HG02798 (cell line): ENCODE results near the gene PXN.
A peak's percentile ranks its signal among the peaks of the same experiment; 100 is the strongest.
"Not testable (repeated sequence)": the region's sequence is repeated elsewhere in the genome, so short reads cannot be mapped to it uniquely, and the experiment has no call there.

Experiments used
- ATAC-seq: cut with Tn5 transposase; IDR thresholded peaks from one replicate; pipeline ENCODE4 v1.9.1; 2021; ENCODE audit warnings: mild to moderate bottlenecking; ENCODE audit not compliant: unreplicated experiment, poor library complexity

PXN gene

GRCh38 chr12:120212301-120212700 is 53.2 kb downstream of the PXN start:
- ATAC-seq = no peak

DNA sequence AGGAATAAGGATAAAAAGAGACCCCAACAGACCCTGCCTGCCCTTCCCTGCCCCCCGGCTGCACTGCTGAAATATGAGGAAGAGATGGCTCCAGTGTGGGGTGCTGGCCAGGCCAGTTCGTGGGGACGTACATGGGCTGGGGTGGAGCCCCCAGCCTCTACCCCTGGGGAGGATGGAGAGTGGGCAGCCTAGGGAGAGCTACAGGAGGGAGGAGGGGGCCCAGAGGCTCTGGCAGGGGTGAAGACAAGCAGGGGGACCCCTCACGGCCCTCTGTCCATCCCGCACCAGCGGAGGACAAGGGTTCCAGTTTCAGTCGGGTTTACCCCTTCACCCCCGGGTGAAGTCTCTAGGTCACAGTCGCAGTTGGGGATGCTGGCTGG is 53.6 kb downstream of the PXN start:
- no peak for ATAC-seq

DNA sequence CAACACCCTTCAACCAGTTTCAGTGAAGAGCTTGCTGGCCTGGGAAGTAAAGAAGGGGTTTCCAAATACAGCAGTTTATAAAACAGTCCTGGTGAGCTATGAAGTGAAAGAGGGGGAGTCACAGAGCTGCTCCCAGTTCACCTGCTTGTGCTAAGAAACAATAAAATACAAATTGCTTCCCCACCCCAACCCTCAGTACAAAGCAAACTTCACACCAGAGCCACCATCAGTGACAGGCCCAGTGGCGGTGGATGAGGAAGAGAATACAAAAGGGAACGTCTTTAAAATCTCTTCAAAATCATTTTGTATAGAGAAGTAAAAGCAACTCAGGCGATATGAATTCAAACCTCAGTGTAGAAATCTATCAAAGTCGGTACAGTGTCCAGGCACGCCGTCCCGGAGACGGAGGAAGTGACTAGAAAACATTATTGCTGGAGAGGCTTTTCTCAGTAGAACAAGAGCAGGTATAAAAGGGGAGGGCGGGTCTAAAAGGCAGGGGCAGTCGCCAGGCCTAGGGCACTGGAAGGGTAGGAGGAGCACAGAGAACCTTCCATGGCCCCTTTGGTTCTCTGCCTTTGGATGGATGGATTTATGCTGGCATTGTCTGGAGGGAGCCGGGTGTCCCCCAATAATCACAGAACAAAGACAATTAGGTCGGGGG is 54.2 kb downstream of the PXN start:
- no peak for ATAC-seq

DNA sequence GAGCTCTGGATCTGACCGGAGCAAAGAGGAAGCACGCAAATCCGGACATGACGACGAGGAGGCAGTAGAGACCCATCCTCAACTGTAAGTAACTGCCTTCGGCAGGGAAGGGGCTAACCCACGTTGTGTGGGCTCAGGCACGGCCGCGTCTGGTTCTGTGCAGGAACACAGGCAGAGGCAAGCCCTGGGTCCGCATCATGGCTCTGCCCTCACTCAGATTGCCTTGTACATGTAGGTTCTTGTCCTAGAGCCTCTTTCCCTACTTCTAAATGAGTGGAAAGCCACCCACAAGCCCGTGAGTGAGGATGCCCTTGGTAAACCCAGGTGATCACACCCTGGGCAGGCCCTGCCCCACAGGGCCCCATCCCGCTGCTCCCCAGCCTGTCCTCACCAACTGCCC is 55.7 kb downstream of the PXN start:
- ATAC-seq = no peak

- no peak for ATAC-seq
Measured at GRCh38 chr12:120207227-120207626, 58.3 kb downstream of the PXN start.

DNA sequence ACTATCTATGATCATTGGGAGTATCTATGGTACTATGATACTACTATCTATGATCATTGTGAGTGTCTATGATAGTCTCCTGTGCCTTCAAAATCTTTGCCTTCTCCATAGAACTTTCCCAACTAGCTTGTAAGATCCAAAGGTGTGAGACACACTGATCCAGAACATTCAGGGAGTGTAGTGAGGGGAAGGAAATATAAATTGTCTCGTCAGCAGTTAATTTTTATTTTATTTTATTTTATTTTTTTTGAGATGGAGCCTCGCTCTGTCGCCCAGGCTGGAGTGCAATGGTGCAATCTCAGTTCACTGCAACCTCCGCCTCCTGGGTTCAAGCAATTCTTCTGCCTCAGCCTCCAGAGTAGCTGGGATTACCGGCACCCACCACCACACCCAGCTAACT is 58.7 kb downstream of the PXN start:
- not testable (repeated sequence) for ATAC-seq

DNA sequence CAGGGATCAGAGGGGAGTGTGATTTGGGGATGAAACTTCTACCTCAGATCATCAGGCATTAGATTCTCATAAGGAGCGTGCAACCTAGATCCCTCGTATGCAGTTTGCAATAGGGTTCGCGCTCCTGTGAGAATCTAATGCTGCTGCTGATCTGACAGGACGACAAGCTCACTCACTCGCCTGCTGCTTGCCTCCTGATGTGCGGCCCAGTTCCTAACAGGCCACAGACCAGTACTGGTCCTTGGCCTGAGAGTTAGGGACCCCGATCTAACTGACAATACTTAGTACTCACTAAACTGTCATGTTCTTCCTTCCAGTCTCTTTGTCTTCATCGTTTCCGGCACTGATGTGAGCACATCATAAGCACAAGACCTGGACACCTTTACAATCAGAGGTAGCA is 59.3 kb downstream of the PXN start:
- no peak for ATAC-seq

GRCh38 chr12:120204171-120204570 is 61.4 kb downstream of the PXN start:
- ATAC-seq = no peak

DNA sequence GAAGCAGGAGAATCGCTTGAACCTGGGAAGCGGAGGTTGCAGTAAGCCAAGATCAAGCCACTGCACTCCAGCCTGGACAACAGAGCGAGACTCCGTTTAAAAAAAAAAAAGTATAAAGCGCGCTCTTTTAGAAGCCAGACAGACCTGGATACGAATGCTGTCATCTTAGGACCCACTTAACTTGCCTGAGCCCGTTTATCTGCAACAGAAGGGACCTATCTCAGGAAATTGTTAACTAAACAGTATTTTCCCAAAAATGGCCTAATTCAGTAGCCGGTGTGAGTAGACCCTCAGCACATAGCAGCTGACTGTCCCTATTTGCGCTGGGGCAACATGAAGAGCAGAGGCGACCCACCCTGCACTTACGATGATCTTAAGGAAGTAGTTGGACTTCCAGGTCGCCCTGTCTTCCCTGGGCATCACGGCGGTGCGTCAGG is 65.1 kb downstream of the PXN start:
- no peak for ATAC-seq

DNA sequence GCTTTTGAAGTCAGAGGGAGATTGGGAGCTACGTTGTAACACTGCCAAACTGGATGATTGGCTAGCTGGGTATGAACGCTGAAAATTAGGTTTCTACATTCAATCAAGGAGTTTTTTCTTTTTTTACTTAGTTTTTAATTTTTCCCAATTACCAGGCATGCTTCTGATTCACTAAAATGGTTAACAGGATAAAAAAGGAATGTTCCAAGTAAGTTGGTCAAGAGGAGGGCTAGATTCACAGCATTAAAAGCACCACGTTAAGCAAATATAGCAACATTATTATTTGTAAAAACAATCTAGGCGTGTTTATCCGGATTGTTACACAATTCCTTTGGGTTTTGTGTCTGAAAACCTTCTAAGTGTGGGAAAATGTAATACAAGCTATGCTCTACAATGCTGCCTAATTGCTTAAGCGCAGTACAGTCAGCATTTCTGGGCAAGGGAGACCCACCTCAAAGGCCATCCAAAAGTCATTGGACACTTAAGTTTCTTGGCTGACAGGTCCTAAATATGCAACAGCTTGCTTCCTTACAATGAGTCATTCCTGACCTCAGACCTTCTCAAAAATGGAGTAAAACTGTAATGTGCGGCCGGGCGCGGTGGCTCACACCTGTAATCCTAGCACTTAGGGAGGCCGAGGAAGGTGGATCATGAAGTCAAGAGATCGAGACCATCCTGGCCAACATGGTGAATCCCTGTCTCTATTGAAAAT is 65.8 kb downstream of the PXN start:
- no peak for ATAC-seq

- no peak for ATAC-seq
Measured at GRCh38 chr12:120199025-120199424, 66.5 kb downstream of the PXN start.

DNA sequence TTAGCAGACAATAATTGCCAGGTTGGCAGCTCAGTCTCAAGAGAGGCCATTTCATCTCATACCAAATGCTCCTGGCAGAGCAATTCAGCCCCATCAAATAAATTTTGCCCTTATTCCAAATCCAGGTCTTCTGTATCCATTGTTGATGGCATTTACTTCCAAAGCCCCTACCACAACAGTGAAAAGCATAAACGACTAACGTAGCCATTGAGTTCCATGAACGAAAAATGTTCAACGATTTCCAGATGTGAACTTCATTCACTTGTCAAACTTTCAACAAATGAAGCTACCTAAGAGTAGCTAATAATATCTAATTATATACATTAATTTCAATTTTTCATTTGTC is 68.0 kb downstream of the PXN start:
- ATAC-seq = no peak

DNA sequence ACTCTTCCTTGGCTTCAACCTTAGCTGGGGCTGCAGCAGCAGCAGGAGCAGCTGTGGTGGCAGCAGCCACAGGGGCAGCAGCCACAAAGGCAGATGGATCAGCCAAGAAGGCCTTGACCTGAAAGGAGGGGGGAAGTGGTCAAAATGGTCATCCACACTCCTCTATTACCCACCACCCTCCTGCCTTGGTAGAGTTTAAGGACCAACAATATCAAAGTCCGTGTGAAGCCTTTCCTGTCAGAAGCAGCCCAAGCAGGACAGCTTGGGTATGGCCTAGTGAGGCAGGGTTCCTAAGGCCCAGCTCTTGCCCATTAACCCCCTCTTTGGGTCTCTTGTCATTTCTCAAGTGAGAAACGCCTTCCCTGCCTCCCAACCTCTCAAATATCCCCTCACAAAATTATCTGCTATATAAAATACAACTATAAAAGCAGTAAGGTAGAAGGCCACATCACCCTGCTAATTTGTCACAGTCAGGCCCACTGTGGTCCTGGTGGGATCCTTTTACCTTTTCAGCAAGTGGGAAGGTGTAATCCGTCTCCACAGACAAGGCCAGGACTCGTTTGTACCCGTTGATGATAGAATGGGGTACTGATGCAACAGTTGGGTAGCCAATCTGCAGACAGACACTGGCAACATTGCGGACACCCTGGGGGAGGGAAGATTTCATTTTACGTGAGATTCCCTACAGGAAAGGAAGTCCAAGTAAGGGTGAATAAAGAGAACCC is 68.6 kb downstream of the PXN start:
- not testable (repeated sequence) for ATAC-seq

GRCh38 chr12:120196363-120196762 is 69.2 kb downstream of the PXN start:
- ATAC-seq = no peak

DNA sequence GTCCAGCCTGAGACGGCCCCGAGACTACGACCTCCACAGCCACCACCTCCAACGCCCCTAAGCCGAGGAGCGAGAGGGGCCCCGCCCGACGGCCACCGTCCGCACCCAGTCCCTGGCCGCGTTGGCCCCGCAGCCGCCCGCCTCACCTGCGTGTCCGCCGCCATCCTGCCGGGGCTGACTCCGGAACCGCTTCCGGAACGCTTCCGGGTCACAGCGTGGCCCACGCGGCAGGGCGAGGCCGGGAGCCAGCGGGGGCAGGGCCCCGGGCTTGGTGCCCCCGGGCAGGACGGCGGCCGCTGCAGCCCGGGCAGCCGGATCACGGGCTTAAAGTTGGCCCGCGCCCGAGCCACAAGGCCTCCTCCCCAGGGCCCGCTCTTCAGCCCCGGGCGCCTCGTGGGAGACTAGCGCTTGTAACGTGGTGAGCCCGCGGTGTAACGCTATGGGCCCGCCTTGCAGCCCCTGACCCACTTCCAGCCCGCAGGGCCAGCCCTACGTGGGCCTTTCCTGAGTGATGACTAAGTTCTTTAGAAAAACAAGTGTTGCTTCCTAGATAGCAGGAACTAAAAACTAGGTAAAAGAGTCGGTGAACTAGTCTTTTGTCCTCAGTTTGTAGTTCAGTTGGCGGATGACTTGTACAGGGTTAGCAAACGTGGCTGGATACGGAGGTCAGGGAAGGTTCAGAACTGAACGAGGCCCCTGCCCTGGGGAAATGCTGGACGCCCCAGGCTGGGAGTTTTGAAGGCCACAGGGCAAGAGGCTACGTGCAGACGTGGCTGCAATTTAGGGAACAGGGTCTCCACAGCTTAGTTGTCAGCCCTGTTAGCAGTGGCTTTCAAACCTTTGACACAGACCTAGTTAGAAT is 70.8 kb downstream of the PXN start, which contains the start of gene GCN1:
TSS of gene GCN1 (minus strand) at position 182 of the 862 bp plus-strand sequence. CDS start at position 164, 18 bp downstream.
- ATAC-seq = peak; percentile 85

DNA sequence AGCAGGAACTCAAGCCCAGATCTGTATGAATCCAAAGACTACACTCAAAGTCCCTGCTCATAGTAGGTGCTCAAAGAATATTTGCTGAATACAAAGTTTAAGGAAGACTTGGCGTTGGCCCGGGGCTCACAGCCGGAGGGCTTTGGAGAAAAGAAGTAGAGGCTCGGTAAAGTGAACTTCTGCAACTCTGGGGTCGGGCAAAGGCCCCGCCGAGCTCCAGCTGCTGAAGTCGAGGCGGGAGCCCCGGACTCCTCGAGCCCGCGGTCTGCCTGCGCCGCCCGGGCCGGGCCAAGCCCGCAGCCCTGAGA is 71.3 kb downstream of the PXN start:
- no peak for ATAC-seq

DNA sequence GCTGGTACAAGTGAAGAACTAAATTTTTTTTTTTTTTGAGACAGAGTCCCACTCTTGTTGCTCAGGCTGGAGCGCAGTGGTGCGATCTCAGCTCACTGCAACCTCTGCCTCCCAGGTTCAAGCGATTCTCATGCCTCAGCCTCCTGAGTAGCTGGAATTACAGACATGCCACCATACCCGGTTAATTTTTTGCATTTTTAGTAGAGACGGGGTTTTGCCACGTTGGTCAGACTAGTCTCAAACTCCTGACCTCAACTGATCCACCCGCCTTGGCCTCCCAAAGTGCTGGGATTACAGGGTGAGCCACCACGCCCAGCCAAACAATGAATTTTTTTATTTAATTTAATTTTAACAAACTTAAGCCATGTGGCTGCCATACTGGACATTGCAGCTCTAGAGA is 72.2 kb downstream of the PXN start:
- not testable (repeated sequence) for ATAC-seq

GRCh38 chr12:120190985-120191480 is 74.5 kb downstream of the PXN start:
- no peak for ATAC-seq

DNA sequence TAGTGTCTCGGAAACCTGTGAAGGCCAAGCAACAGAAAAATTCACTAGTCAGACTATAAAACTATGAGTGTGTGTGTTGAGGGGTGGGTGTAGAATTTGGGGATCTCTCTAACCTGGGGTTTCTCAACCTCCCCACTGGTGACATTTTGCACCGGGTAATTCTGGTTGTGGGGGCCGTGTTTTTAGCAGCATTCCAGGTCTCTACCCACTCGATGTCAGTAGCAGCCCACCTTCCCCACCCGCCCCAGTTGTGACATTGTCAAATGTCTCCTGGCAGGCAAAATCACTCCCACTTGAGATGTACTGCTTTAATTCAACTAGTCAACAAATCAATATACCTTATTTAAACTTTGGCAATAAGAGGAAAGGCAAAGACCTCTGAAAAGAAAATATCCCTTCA is 75.1 kb downstream of the PXN start:
- ATAC-seq = no peak

GRCh38 chr12:120186654-120187053 is 78.9 kb downstream of the PXN start:
- no peak for ATAC-seq
